ENCODE results near the gene ANKZF1.

Gene ANKZF1

DNA sequence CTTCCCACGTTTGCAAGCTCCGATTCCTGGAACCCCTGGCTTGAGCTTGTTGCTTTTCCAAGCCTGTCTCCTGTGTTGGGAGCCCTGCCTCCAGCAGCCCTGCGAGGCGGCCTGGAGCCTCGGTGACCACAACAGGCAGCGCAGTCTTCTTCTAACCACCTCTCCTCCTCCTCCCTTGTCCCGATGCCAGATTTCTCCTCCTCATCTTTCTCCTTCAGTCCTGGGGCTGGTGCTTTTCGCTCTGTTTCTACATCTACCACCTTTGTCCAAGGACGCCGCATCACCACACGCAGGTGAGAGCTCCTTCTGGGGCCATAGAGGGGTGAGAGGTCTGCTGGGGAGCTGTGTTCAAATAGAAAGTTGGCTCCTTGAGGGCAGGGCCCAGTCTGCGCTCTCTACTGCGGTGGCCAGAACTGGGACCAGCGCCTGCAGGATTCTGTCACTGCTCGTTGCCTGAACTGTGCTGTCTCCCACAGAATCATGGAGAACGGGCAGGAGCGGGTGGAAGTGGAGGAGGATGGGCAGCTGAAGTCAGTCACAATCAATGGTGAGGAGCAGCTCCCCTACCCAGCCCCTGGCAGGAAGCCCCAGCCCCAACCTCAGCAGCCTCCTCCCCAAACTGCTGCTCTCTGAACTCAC lies 53.5 kb downstream of the ANKZF1 start:
- DNase-seq (ENCODE audit: low spot score): no peak

DNA sequence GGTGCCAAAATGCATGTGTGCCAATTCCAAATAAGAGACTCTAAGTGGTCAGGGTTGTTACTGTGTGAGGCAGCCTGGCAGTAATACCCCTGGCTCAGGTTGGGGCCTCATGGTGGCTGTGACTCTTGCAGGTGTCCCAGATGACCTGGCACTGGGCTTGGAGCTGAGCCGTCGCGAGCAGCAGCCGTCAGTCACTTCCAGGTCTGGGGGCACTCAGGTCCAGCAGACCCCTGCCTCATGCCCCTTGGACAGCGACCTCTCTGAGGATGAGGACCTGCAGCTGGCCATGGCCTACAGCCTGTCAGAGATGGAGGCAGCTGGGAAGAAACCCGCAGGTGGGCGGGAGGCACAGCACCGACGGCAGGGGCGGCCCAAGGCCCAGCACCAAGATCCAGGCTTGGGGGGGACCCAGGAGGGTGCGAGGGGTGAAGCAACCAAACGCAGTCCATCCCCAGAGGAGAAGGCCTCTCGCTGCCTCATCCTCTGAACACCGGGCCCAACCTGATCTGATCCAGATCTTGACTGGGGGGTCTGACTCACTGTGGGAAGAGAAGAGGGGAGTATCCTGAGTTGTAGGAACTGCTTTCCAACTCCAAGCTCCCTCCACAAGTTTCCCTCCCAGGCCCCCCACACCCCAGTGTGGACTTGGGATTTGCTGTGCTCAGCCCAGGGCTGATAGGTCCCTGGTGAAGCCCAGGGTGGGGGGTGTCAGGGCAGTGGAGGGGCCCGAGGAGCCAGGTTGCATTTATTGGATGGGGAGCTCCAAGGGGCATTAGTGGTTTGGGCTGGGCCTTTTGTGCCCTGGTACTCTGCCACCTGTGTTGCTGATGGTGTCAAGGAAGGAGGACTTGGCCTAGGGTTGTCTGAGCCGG lies 55.1 kb downstream of the ANKZF1 start:
- DNase-seq (ENCODE audit: low spot score): no peak

DNA sequence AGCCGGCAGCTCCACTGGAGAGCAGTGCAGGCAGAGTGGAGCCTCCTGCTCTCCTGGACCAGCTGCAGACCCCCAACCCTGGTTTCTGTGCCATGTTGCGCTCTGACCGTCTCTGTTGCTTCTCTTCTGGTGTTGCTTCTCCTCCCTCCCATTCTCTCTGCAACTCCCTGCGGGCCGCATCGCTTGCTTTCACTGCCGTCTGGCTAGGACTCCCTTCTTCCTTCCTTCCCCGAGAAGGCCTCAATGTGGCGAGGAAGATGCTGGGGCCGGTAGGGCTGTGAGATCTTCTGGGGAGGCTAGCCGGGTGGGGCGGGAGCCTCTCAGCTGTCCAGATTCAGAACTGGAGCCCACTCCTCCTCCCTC lies 55.7 kb downstream of the ANKZF1 start:
- no peak for DNase-seq (ENCODE audit: low spot score)

DNA sequence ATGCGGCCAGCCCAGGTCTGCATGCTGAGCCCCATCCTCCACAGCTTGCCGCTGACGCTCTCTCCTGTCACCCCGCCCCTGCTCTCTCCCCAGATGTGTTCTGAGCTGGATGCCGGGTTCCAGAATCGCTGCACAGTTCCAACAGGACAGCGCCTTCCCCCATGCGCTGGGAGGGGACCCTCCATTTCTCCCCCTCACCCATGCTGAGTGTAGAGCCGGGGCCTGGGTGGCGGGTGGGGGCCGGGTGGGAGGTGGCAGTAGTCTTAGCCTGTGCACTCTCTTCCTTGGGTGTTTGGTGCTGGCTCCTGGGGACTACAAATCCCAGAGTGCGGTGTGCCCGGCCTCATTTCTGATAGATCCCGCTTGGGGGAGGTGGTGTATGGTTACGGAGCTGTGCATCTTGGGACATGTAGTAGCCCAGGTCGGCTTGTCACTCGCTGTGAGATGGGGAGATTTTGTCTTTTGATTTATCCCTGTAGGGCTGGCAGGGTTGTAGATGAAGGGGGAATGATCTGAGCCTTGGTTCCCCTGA lies 56.4 kb downstream of the ANKZF1 start:
- no peak for DNase-seq (ENCODE audit: low spot score)

Data from CD4-positive, alpha-beta T cell treated with Interleukin-6 at 100 ng/mL for 8 hours (primary cell).